A673 (cell line): ENCODE results near the gene PRR14L. TPM values are rescaled to one million over a fixed set of nuclear protein-coding genes. Genes with fewer than 3 reads are reported as not detected.
A peak's percentile ranks its signal among the peaks of the same experiment; 100 is the strongest.
"Not testable (repeated sequence)": the region's sequence is repeated elsewhere in the genome, so short reads cannot be mapped to it uniquely, and the experiment has no call there.

ENCODE experiments used
- BruUV-seq: library from RNA; stranded (reverse); fragments of 400-500 nt; replicated peaks from 2 replicates; lab custom pipeline; 2021; lab: Mats Ljungman, UMichigan
- CTCF ChIA-PET: fragments of 300-600 bp; sonication (Branson Sonifier 250); formaldehyde crosslinking; loops from one replicate; lab custom pipeline; 2022; ENCODE audit warnings: antibody characterized with exemption; lab: Charles Lee
- POLR2A ChIA-PET: fragments of 300-600 bp; sonication (Branson Sonifier 250); formaldehyde crosslinking; loops from one replicate; lab custom pipeline; 2022; ENCODE audit warnings: antibody characterized with exemption; ENCODE audit not compliant: low non-redundant PET; lab: Charles Lee
- DNase-seq: peaks from one replicate; pipeline ENCODE4 v3.0.0-alpha.2; 2015; ENCODE audit warnings: low spot score
- H3K27ac ChIP-seq: fragments of 200-600 bp; sonication (generic); 2 replicates; pipeline ENCODE4 v1.5.1; 2016; ENCODE audit warnings: mixed run types, low read depth, mild to moderate bottlenecking, mixed read lengths, antibody characterized with exemption, low read length; ENCODE audit not compliant: poor library complexity, severe bottlenecking
- H3K27me3 ChIP-seq: fragments of 200-600 bp; sonication (generic); replicated peaks from 2 replicates; pipeline ENCODE4 v1.6.1; 2017; ENCODE audit warnings: mixed run types, low read depth, mild to moderate bottlenecking, mixed read lengths, antibody characterized with exemption, low read length; ENCODE audit not compliant: insufficient read depth, poor library complexity
- H3K36me3 ChIP-seq: fragments of 200-600 bp; sonication (generic); 2 replicates; pipeline ENCODE4 v1.6.1; 2016; ENCODE audit warnings: mixed run types, mild to moderate bottlenecking, mixed read lengths, antibody characterized with exemption, low read length; ENCODE audit not compliant: insufficient read depth, poor library complexity, severe bottlenecking
- H3K4me1 ChIP-seq: fragments of 200-600 bp; sonication (generic); 2 replicates; pipeline ENCODE4 v1.6.1; 2017; ENCODE audit warnings: mixed run types, mild to moderate bottlenecking, mixed read lengths, antibody characterized with exemption, low read length; ENCODE audit not compliant: insufficient read depth, poor library complexity, severe bottlenecking
- H3K4me3 ChIP-seq: fragments of 200-600 bp; sonication (generic); 2 replicates; pipeline ENCODE4 v1.5.1; 2016; ENCODE audit warnings: low read depth, mixed run types, mild to moderate bottlenecking, mixed read lengths, low read length; ENCODE audit not compliant: poor library complexity, severe bottlenecking
- H3K9me3 ChIP-seq: fragments of 200-600 bp; sonication (generic); 2 replicates; pipeline ENCODE4 v1.6.1; 2016; ENCODE audit warnings: mixed run types, low read depth, mild to moderate bottlenecking, mixed read lengths, antibody characterized with exemption, low read length; ENCODE audit not compliant: poor library complexity, severe bottlenecking
- EZH2 ChIP-seq: fragments of 200-600 bp; sonication (generic); IDR thresholded peaks from 2 replicates; pipeline ENCODE4 v1.6.1; 2017; ENCODE audit warnings: borderline replicate concordance, low read depth, mild to moderate bottlenecking, mixed read lengths, antibody characterized with exemption, low read length; ENCODE audit not compliant: poor library complexity, severe bottlenecking
- intact Hi-C: fragments of 100-400 bp; cut with micrococcal nuclease; formaldehyde crosslinking; loops from one replicate; pipeline ENCODE4 v1.10.0; 2022; ENCODE audit not compliant: unreplicated experiment
- total RNA-seq: library from RNA; stranded (reverse); gene quantifications from 2 replicates; pipeline ENCODE4 v1.2.3, GENCODE V29; 2021
- TF ChIP-seq, protein P1 (sequence below): fragments of 300-800, 200-600 bp; sonication (generic); conservative IDR thresholded peaks from 2 replicates; pipeline ENCODE4 v1.5.1; 2017; ENCODE audit warnings: low read depth, mild to moderate bottlenecking, antibody characterized with exemption, low read length, moderate library complexity, mixed read lengths

PRR14L gene
- total RNA-seq, 1 experiment from 2014 or later, result 65.4 TPM

- Histone ChIP-seq H3K4me3 (peak overlapping the region; percentile 76), H3K9me3 (no peaks in the 10 kb centered on the region), H3K4me1 (peaks cover 5% of the 10 kb centered on the region), H3K36me3 (no peaks in the 10 kb centered on the region), H3K27me3 (no peaks in the 10 kb centered on the region), H3K27ac (peak overlapping the region; percentile 75)
- POLR2A ChIA-PET, result interaction anchor here (0.8 kb wide), 1 partner anchor 26 kb away, joined by 4 read pairs; no protein-coding TSS in a partner anchor
- intact Hi-C loops, result loop anchor here (10.0 kb wide), 2 partner anchors 412 to 812 kb away; partner anchors contain the start of gene FBXO7
- no peak for DNase-seq
- TF ChIP-seq, protein P1, sequence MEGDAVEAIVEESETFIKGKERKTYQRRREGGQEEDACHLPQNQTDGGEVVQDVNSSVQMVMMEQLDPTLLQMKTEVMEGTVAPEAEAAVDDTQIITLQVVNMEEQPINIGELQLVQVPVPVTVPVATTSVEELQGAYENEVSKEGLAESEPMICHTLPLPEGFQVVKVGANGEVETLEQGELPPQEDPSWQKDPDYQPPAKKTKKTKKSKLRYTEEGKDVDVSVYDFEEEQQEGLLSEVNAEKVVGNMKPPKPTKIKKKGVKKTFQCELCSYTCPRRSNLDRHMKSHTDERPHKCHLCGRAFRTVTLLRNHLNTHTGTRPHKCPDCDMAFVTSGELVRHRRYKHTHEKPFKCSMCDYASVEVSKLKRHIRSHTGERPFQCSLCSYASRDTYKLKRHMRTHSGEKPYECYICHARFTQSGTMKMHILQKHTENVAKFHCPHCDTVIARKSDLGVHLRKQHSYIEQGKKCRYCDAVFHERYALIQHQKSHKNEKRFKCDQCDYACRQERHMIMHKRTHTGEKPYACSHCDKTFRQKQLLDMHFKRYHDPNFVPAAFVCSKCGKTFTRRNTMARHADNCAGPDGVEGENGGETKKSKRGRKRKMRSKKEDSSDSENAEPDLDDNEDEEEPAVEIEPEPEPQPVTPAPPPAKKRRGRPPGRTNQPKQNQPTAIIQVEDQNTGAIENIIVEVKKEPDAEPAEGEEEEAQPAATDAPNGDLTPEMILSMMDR, result no peak
- TF ChIP-seq EZH2, result no peak
- TSS peak; percentile 99 for BruUV-seq
- CTCF ChIA-PET, result interaction anchor here (1.0 kb wide), 1 partner anchor 307 kb away, joined by 3 read pairs; no protein-coding TSS in a partner anchor
These were observed 87.3 kb downstream of the PRR14L start for GRCh38 chr22:31662668-31663037.

DNA sequence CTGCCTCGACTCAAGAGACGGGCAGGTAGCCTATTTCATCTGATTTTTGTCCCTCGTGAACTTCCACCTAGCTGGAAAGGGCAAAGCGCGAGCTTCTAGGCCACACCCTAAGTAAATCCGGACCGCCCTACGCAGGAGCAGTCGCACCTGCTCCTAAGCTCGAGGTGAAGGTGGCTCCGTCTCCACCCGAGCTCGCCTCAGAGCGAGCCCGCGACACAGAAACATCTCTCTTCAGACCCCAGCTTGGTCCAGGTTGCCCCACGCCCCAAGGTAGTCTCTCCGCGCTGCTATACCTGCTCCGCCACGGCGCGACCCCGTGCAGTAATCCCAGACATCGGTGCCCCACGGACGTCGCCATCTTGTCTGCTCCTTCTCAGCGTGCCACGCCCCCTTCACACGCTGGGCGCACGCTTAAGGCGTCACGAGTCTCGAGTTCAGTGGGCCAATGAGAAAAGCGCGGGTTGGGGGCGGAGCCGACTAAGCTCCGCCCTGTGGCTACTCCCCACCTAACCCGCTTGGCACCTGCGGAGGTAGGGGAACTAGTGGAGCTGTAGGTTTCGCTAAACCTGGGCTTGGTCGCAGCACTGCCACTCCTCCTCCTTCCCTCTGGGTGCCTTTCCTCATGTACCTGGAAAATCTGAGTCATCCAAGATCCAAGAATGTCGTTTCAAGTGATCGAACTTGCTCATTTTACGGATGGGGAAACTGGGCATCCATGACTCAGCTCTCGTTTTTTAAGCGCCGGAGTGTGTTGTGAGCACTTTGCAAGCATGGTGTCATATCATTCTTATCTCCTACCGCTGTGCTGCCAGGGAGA lies 87.9 kb downstream of the PRR14L start, which contains the start of gene PISD:
Gene PISD, minus strand, starts transcription at position 365 of the 817 bp plus-strand sequence. Its CDS starts 7 bp downstream, at position 358.
- ChIA-PET CTCF (interaction anchor here (1.0 kb wide), 1 partner anchor 308 kb away, joined by 3 read pairs; no protein-coding TSS in a partner anchor), POLR2A (interaction anchor here (0.5 to 0.8 kb wide), 2 partner anchors 26 to 157 kb away, joined by 4 read pairs; no protein-coding TSS in a partner anchor)
- Histone ChIP-seq H3K27me3 (no peaks in the 10 kb centered on the region), H3K4me3 (peak within 1 kb of the TSS; percentile 76), H3K9me3 (no peaks in the 10 kb centered on the region), H3K36me3 (no peaks in the 10 kb centered on the region), H3K27ac (peak within 1 kb of the TSS; percentile 75), H3K4me1 (peaks cover 5% of the 10 kb centered on the region)
- peak; percentile 97 for DNase-seq
- no peak for TF ChIP-seq EZH2
- TF ChIP-seq, protein P1, result no peak
- BruUV-seq, result no TSS peak
- intact Hi-C loops, result loop anchor here (10.0 kb wide), 2 partner anchors 413 to 813 kb away; partner anchors contain the start of gene FBXO7

GRCh38 chr22:31660860-31661341 lies 89.0 kb downstream of the PRR14L start:
- intact Hi-C loops, result loop anchor here (10.0 kb wide), 2 partner anchors 414 to 814 kb away; partner anchors contain the start of gene FBXO7
- H3K36me3 ChIP-seq, CTCF ChIA-PET: not testable (repeated sequence)

More at GRCh38 chr22:31660860-31661341, 89.0 kb downstream of the PRR14L start:
- H3K4me1 ChIP-seq, POLR2A ChIA-PET, H3K27ac ChIP-seq, DNase-seq, H3K27me3 ChIP-seq, BruUV-seq, H3K9me3 ChIP-seq: not testable (repeated sequence)
- peak overlapping the region; percentile 76 for H3K4me3 ChIP-seq
